ENCODE results near the gene EPSTI1.

- no peak for TF ChIP-seq CTCF (IDR thresholded peaks at IDR 0.05)
- no peak for TF ChIP-seq SIN3A (IDR thresholded peaks at IDR 0.05; ENCODE audit: borderline replicate concordance, insufficient read depth, low read depth, low read length)
- TF ChIP-seq REST (IDR thresholded peaks at IDR 0.05; ENCODE audit: insufficient read depth in 1 of 2, low read depth in 2 of 2, low read length in 1 of 2), result no peak
- no peak for TF ChIP-seq POLR2AphosphoS5 (IDR thresholded peaks at IDR 0.05; ENCODE audit: low read depth, low read length)
- TF ChIP-seq TCF7L2 (IDR thresholded peaks at IDR 0.05; ENCODE audit: low read depth, low read length), result no peak
Observed at GRCh38 chr13:42860485-42860884, 131.6 kb downstream of the EPSTI1 start.
